PC-3 (cell line): Measurements from ENCODE around the gene ARHGAP22.

Experiments used
- CTCF ChIP-seq: fragments of 300-600 bp; sonication (generic); conservative IDR thresholded peaks from 2 replicates; pipeline ENCODE4 v1.5.1; 2017; ENCODE audit warnings: antibody characterized with exemption, low read depth, mild to moderate bottlenecking, low read length
- EZH2 ChIP-seq: fragments of 300-600 bp; sonication (generic); IDR thresholded peaks from one replicate; pipeline ENCODE4 v1.6.1; 2017; ENCODE audit warnings: antibody characterized with exemption, mild to moderate bottlenecking, low read length; ENCODE audit not compliant: unreplicated experiment
- EZH2phosphoT487 ChIP-seq: fragments of 300-600 bp; sonication (generic); IDR thresholded peaks from 2 replicates; pipeline ENCODE4 v1.6.1; 2018; ENCODE audit warnings: mild to moderate bottlenecking, antibody characterized with exemption, low read length, borderline replicate concordance

DNA sequence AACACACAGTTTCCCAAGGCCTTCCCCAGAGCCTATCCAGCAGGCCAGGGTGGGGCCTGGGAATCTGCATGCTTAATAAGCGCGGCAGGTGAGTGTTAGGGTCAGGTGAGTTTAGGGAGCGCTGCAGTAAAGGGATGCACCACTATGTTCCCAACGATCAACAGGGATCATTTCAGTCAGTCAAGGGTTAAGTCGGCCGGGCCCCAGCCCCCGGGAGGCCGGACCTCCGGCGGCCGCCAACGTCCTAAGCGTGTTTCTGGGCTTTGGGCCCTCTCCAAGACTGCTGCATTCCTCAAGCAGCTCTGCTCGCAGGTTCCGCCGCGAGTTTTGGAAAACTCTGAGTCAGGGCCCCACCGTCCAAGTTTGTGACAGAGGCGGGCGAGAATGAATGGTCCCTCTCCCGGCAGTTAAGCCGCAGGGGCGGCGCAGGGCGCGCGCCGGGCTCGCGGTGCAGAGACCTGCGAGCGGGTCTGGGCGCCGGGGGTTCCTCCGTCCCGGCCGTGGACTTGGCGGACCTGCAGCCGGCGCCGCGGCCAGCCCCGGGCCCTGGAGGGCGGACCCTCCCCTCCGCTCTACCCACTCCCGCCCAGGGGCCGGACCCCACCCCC lies 81.6 kb downstream of the ARHGAP22 start:
- TF ChIP-seq EZH2phosphoT487 (no peak), CTCF (no peak), EZH2 (peak; percentile 56)
